Measurements from ENCODE around the gene ZMIZ1. TPM values are rescaled to one million over a fixed set of nuclear protein-coding genes. Genes with fewer than 3 reads are reported as not detected.
A peak's percentile ranks its signal among the peaks of the same experiment; 100 is the strongest.

Gene ZMIZ1
- total and polyA plus RNA-seq, 7 experiments from 2014 or later: 1.8 to 57.2 (median 14.2) TPM

GRCh38 chr10:79319115-79319771 is 250.5 kb downstream of the ZMIZ1 start:
- Histone ChIP-seq H3K4me1 (ENCODE audit: control insufficient read depth in 2 of 2, insufficient read depth in 2 of 2, low read length in 2 of 2) (peaks cover 62 to 78% of the 10 kb centered on the region in 2 donors), H3K27ac (ENCODE audit: low read depth, low read length) (no peak overlapping the region), H3K27me3 (ENCODE audit: control insufficient read depth in 2 of 2, insufficient read depth in 2 of 2, low read length in 2 of 2) (no peaks in the 10 kb centered on the region), H3K4me3 (ENCODE audit: low read length) (no peak overlapping the region), H3K9me3 (ENCODE audit: control insufficient read depth in 2 of 3, low read length in 3 of 3) (no peaks in the 10 kb centered on the region), H3K36me3 (ENCODE audit: control insufficient read depth in 2 of 3, insufficient read depth in 3 of 3, low read length in 3 of 3) (no peaks in the 10 kb centered on the region)
- DNase-seq (no peak), ATAC-seq (no peak)
- H3K4me3 Mint-ChIP-seq: peak overlapping the region in 4 of 10 donors; percentile 2 to 86 (median 78)
- intact Hi-C loops (cut with micrococcal nuclease): no loop called here
- ChIA-PET POLR2A (interaction anchor here (1.0 to 1.2 kb wide), 2 partner anchors 28 to 33 kb away, joined by 3 to 4 read pairs; partner anchors contain the start of gene PPIF), CTCF (no interaction called here)
- peak overlapping the region in 3 of 9 donors; percentile 10 to 93 (median 51) for H3K27ac Mint-ChIP-seq
- peaks cover 1 to 30% (median 3%) of the 10 kb centered on the region in 5 donors for H3K36me3 Mint-ChIP-seq
- H3K4me1 Mint-ChIP-seq: peaks cover 66 to 86% (median 84%) of the 10 kb centered on the region in 7 donors
- H3K9me3 Mint-ChIP-seq: peaks cover 0 to 15% (median 6%) of the 10 kb centered on the region in 11 donors
- peaks cover 0 to 4% (median 0%) of the 10 kb centered on the region in 5 donors for H3K27me3 Mint-ChIP-seq

- Histone ChIP-seq H3K4me3 (ENCODE audit: low read length) (no peak overlapping the region), H3K27ac (ENCODE audit: low read depth, low read length) (no peak overlapping the region), H3K36me3 (ENCODE audit: control insufficient read depth in 2 of 3, insufficient read depth in 3 of 3, low read length in 3 of 3) (no peaks in the 10 kb centered on the region), H3K4me1 (ENCODE audit: control insufficient read depth in 2 of 2, insufficient read depth in 2 of 2, low read length in 2 of 2) (peaks cover 66 to 78% of the 10 kb centered on the region in 2 donors), H3K9me3 (ENCODE audit: control insufficient read depth in 2 of 3, low read length in 3 of 3) (no peaks in the 10 kb centered on the region), H3K27me3 (ENCODE audit: control insufficient read depth in 2 of 2, insufficient read depth in 2 of 2, low read length in 2 of 2) (no peaks in the 10 kb centered on the region)
- Mint-ChIP-seq H3K4me3 (peak overlapping the region in 1 of 10 donors; percentile 2), H3K27me3 (peaks cover 0 to 4% (median 0%) of the 10 kb centered on the region in 5 donors), H3K36me3 (peaks cover 0 to 30% (median 0%) of the 10 kb centered on the region in 5 donors), H3K27ac (peak overlapping the region in 5 of 9 donors; percentile 7 to 51 (median 15)), H3K9me3 (peaks cover 0 to 15% (median 6%) of the 10 kb centered on the region in 11 donors), H3K4me1 (peaks cover 67 to 96% (median 90%) of the 10 kb centered on the region in 7 donors)
- ChIA-PET CTCF (interaction anchor here (0.6 kb wide), 1 partner anchor 77 kb away, joined by 3 read pairs; no protein-coding TSS in a partner anchor), POLR2A (interaction anchor here (1.4 kb wide), 1 partner anchor 26 kb away, joined by 4 read pairs; no protein-coding TSS in a partner anchor)
- intact Hi-C loops (cut with micrococcal nuclease): loop anchor here in 1 of 2 donors (10.0 kb wide), 2 partner anchors 256 to 1016 kb away; partner anchors contain the start of gene ZMIZ1
- DNase-seq (no peak), ATAC-seq (no peak)
These were observed 251.6 kb downstream of the ZMIZ1 start for GRCh38 chr10:79320316-79320715.

- Histone ChIP-seq H3K27me3 (ENCODE audit: control insufficient read depth in 2 of 2, insufficient read depth in 2 of 2, low read length in 2 of 2) (no peaks in the 10 kb centered on the region), H3K27ac (ENCODE audit: low read depth, low read length) (no peak overlapping the region), H3K36me3 (ENCODE audit: control insufficient read depth in 2 of 3, insufficient read depth in 3 of 3, low read length in 3 of 3) (no peaks in the 10 kb centered on the region), H3K9me3 (ENCODE audit: control insufficient read depth in 2 of 3, low read length in 3 of 3) (no peaks in the 10 kb centered on the region), H3K4me1 (ENCODE audit: control insufficient read depth in 2 of 2, insufficient read depth in 2 of 2, low read length in 2 of 2) (peaks cover 66 to 78% of the 10 kb centered on the region in 2 donors), H3K4me3 (ENCODE audit: low read length) (no peak overlapping the region)
- POLR2A ChIA-PET: interaction anchor here (1.4 kb wide), 1 partner anchor 25 kb away, joined by 4 read pairs; no protein-coding TSS in a partner anchor
- Mint-ChIP-seq H3K36me3 (peaks cover 0 to 27% (median 0%) of the 10 kb centered on the region in 5 donors), H3K4me3 (peak overlapping the region in 1 of 10 donors; percentile 87), H3K27me3 (peaks cover 0 to 4% (median 0%) of the 10 kb centered on the region in 5 donors), H3K9me3 (peaks cover 0 to 15% (median 6%) of the 10 kb centered on the region in 11 donors), H3K27ac (peak overlapping the region in 3 of 9 donors; percentile 7 to 51 (median 15)), H3K4me1 (peaks cover 64 to 91% (median 86%) of the 10 kb centered on the region in 7 donors)
- intact Hi-C loops (cut with micrococcal nuclease): loop anchor here in 1 of 2 donors (10.0 kb wide), 2 partner anchors 256 to 1016 kb away; partner anchors contain the start of gene ZMIZ1
- CTCF ChIA-PET: interaction anchor here (0.6 kb wide), 1 partner anchor 78 kb away, joined by 3 read pairs; no protein-coding TSS in a partner anchor
- ATAC-seq: peak; percentile 49
- DNase-seq: no peak
These were observed 252.2 kb downstream of the ZMIZ1 start for GRCh38 chr10:79320820-79321493.

GRCh38 chr10:79321494-79321882 is 252.7 kb downstream of the ZMIZ1 start:
- Histone ChIP-seq H3K9me3 (ENCODE audit: control insufficient read depth in 2 of 3, low read length in 3 of 3) (no peaks in the 10 kb centered on the region), H3K4me3 (ENCODE audit: low read length) (no peak overlapping the region), H3K27me3 (ENCODE audit: control insufficient read depth in 2 of 2, insufficient read depth in 2 of 2, low read length in 2 of 2) (no peaks in the 10 kb centered on the region), H3K27ac (ENCODE audit: low read depth, low read length) (no peak overlapping the region), H3K4me1 (ENCODE audit: control insufficient read depth in 2 of 2, insufficient read depth in 2 of 2, low read length in 2 of 2) (peaks cover 64 to 76% of the 10 kb centered on the region in 2 donors), H3K36me3 (ENCODE audit: control insufficient read depth in 2 of 3, insufficient read depth in 3 of 3, low read length in 3 of 3) (no peaks in the 10 kb centered on the region)
- H3K27ac Mint-ChIP-seq: peak overlapping the region in 1 of 9 donors; percentile 99
- peaks cover 0 to 27% (median 0%) of the 10 kb centered on the region in 5 donors for H3K36me3 Mint-ChIP-seq
- ATAC-seq (no peak), DNase-seq (no peak)
- H3K4me1 Mint-ChIP-seq: peaks cover 61 to 87% (median 82%) of the 10 kb centered on the region in 7 donors
- intact Hi-C loops (cut with micrococcal nuclease): loop anchor here in 1 of 2 donors (10.0 kb wide), 2 partner anchors 257 to 1017 kb away; partner anchors contain the start of gene ZMIZ1
- ChIA-PET CTCF (no interaction called here), POLR2A (interaction anchor here (1.4 to 2.5 kb wide), 2 partner anchors 11 to 25 kb away, joined by 4 to 11 read pairs; no protein-coding TSS in a partner anchor)
- H3K27me3 Mint-ChIP-seq: peaks cover 0 to 4% (median 0%) of the 10 kb centered on the region in 5 donors
- H3K9me3 Mint-ChIP-seq: peaks cover 0 to 15% (median 6%) of the 10 kb centered on the region in 11 donors
- peak overlapping the region in 3 of 10 donors; percentile 8 to 87 (median 13) for H3K4me3 Mint-ChIP-seq

GRCh38 chr10:79321951-79322350 is 253.2 kb downstream of the ZMIZ1 start:
- POLR2A ChIA-PET: interaction anchor here (1.0 to 2.5 kb wide), 4 partner anchors 8 to 36 kb away, joined by 3 to 22 read pairs (median 10); partner anchors contain the start of gene PPIF
- Histone ChIP-seq H3K4me1 (ENCODE audit: control insufficient read depth in 2 of 2, insufficient read depth in 2 of 2, low read length in 2 of 2) (peaks cover 64 to 72% of the 10 kb centered on the region in 2 donors), H3K27me3 (ENCODE audit: control insufficient read depth in 2 of 2, insufficient read depth in 2 of 2, low read length in 2 of 2) (no peaks in the 10 kb centered on the region), H3K4me3 (ENCODE audit: low read length) (no peak overlapping the region), H3K27ac (ENCODE audit: low read depth, low read length) (peak overlapping the region; percentile 65), H3K36me3 (ENCODE audit: control insufficient read depth in 2 of 3, insufficient read depth in 3 of 3, low read length in 3 of 3) (no peaks in the 10 kb centered on the region), H3K9me3 (ENCODE audit: control insufficient read depth in 2 of 3, low read length in 3 of 3) (no peaks in the 10 kb centered on the region)
- Mint-ChIP-seq H3K36me3 (peaks cover 0 to 27% (median 0%) of the 10 kb centered on the region in 5 donors), H3K27me3 (peaks cover 0 to 4% (median 0%) of the 10 kb centered on the region in 5 donors), H3K4me3 (peak overlapping the region in 4 of 10 donors; percentile 8 to 88 (median 50)), H3K9me3 (peaks cover 0 to 15% (median 6%) of the 10 kb centered on the region in 11 donors), H3K27ac (peak overlapping the region in 3 of 9 donors; percentile 89 to 99 (median 95)), H3K4me1 (peaks cover 57 to 83% (median 77%) of the 10 kb centered on the region in 7 donors)
- no peak for ATAC-seq
- intact Hi-C loops (cut with micrococcal nuclease): loop anchor here (2.0 to 10.0 kb wide), 6 partner anchors 25 to 1017 kb away; partner anchors contain the start of genes PPIF (in 1 of the 2) and ZMIZ1 (in 1 of the 2)
- DNase-seq: no peak
- CTCF ChIA-PET: interaction anchor here (1.3 kb wide), 1 partner anchor 15 kb away, joined by 7 read pairs; no protein-coding TSS in a partner anchor
